NCI-H1694 treated with DMSO at 0.1 percent for 48 hours (cell line): ENCODE measurements around the gene MRPL30.
"Not testable (repeated sequence)": the region's sequence is repeated elsewhere in the genome, so short reads cannot be mapped to it uniquely, and the experiment has no call there.

Source experiments
- DNase-seq: peaks from one replicate; lab custom pipeline; 2025; lab: John Stamatoyannopoulos, UW

MRPL30 gene

GRCh38 chr2:99180755-99181623, at the start of gene MRPL30, which contains the start of gene MITD1:
MRPL30 (plus strand) TSS chr2:99181184; CDS start chr2:99186204, 5,020 bp downstream.
MITD1 (minus strand) TSS chr2:99181058; CDS start chr2:99180981, 77 bp downstream.
- peak; percentile 91 for DNase-seq

GRCh38 chr2:99135044-99135556, 45.9 kb upstream of the MRPL30 start:
- DNase-seq = not testable (repeated sequence)

GRCh38 chr2:99139003-99139402, 42.0 kb upstream of the MRPL30 start:
- no peak for DNase-seq

GRCh38 chr2:99140056-99140859, 40.7 kb upstream of the MRPL30 start:
- DNase-seq = no peak

- DNase-seq = no peak
These were observed 40.2 kb upstream of the MRPL30 start for GRCh38 chr2:99140860-99141109.

GRCh38 chr2:99141110-99142108, 39.6 kb upstream of the MRPL30 start, which contains the start of gene C2orf15:
C2orf15 (plus strand) TSS chr2:99141707; CDS start chr2:99150559, 8,852 bp downstream.
- DNase-seq = peak; percentile 89

GRCh38 chr2:99150706-99151105, 30.3 kb upstream of the MRPL30 start:
- DNase-seq = no peak

GRCh38 chr2:99152199-99152895, 28.6 kb upstream of the MRPL30 start:
- DNase-seq = no peak

GRCh38 chr2:99153921-99154604, 26.9 kb upstream of the MRPL30 start:
- no peak for DNase-seq

- peak; percentile 85 for DNase-seq
These were observed 26.1 kb upstream of the MRPL30 start, which contains the start of the genes LIPT1 and TSGA10 for GRCh38 chr2:99154643-99155536. LIPT1 (plus strand) TSS chr2:99154967; CDS start chr2:99161958, 6,991 bp downstream. TSGA10 (minus strand) TSS chr2:99154942; CDS start chr2:99109439, 45,503 bp downstream.

- no peak for DNase-seq
These were observed 24.1 kb upstream of the MRPL30 start for GRCh38 chr2:99156891-99157290.

- DNase-seq = no peak
These were observed 22.4 kb upstream of the MRPL30 start for GRCh38 chr2:99158599-99158998.

GRCh38 chr2:99159594-99159993, 21.4 kb upstream of the MRPL30 start:
- no peak for DNase-seq

- no peak for DNase-seq
These were observed 14.8 kb upstream of the MRPL30 start for GRCh38 chr2:99166218-99166617.

GRCh38 chr2:99169534-99169933, 11.4 kb upstream of the MRPL30 start:
- DNase-seq = no peak

- no peak for DNase-seq
These were observed 9.4 kb upstream of the MRPL30 start for GRCh38 chr2:99171377-99172140.

- no peak for DNase-seq
These were observed 628 bp downstream of the MRPL30 start for GRCh38 chr2:99181624-99182000.

GRCh38 chr2:99183025-99183424, 2.0 kb downstream of the MRPL30 start:
- DNase-seq = no peak
